ENCODE results near the gene TNNT3. TPM values are rescaled to one million over a fixed set of nuclear protein-coding genes. Genes with fewer than 3 reads are reported as not detected.

TNNT3 gene
- total RNA-seq, 1 donor from 2014 or later = not detected

DNA sequence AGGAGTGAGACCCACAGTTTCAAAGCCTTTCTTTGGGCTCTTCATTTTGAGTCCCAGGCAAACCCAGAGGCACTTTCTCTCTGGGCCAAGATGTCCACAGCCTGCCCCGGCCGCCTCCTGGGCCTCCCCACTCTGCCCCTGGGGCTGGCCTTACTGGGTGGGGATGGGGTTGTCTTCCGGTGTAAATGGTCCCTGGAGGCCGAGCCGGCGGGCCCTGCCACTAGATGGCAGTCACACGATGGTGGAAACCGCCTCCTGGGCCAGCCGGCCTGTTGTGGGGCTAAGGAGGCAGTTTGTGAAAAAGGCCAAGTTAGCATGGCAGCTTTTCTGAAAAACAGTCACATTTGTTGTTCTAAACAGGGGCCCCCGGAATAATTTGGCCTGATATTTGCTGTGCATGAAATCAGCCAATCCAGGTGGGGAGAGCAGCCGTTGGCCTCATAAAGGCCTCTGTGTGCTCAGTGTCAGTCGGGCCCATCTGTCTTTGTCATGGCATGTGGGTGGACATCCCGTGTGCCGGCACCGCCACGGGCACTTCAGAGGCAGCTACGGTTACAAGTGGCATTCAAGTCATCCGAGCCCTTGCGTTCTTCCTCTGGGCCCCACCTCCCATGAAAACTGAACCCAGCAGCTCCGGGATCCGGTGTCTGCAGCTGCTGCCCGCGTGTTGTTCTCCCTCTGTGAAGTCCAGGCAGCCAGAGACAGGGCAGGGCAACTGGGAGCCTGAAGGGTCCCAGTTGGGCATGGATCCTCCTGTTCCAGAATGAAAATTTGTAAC is 34.2 kb downstream of the TNNT3 start:
- DNase-seq (ENCODE audit: low read depth) = no peak
- TF ChIP-seq CTCF (IDR thresholded peaks at IDR 0.05; ENCODE audit: insufficient read depth, low read length, poor library complexity, severe bottlenecking) = no peak
- H3K36me3 ChIP-seq (ENCODE audit: control insufficient read depth, insufficient read depth, low read length) = no peaks in the 10 kb centered on the region
- no peak overlapping the region for H3K4me3 ChIP-seq (ENCODE audit: low read depth, low read length)
- H3K27me3 ChIP-seq (ENCODE audit: control insufficient read depth, insufficient read depth, low read length) = no peaks in the 10 kb centered on the region

DNA sequence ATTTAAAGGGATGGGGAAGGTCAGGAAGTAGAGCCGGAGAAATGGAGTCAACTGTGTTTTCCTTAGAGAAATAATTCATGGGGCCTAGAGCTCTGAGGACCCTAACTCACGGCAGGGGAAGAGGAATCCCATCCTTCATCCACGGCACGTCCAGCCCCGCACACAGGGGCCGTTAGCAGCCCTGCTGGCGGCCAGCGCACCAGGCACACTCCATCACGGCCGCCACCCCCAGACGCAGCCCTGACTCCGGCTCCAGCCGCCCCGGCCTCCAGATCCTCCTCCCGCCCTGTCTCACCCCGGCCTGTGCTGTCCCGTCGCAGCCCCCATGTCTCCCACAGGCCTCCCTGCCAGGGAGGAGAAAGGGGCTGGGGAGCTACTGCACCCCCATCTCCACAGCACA is 38.9 kb downstream of the TNNT3 start:
- Histone ChIP-seq H3K4me3 (ENCODE audit: low read depth, low read length) (no peak overlapping the region), H3K36me3 (ENCODE audit: control insufficient read depth, insufficient read depth, low read length) (no peaks in the 10 kb centered on the region), H3K27me3 (ENCODE audit: control insufficient read depth, insufficient read depth, low read length) (no peaks in the 10 kb centered on the region)
- DNase-seq (ENCODE audit: low read depth) = no peak
- TF ChIP-seq CTCF (IDR thresholded peaks at IDR 0.05; ENCODE audit: insufficient read depth, low read length, poor library complexity, severe bottlenecking) = no peak

- DNase-seq (ENCODE audit: low read depth) = no peak
- Histone ChIP-seq H3K36me3 (ENCODE audit: control insufficient read depth, insufficient read depth, low read length) (no peaks in the 10 kb centered on the region), H3K4me3 (ENCODE audit: low read depth, low read length) (no peak overlapping the region), H3K27me3 (ENCODE audit: control insufficient read depth, insufficient read depth, low read length) (no peaks in the 10 kb centered on the region)
- TF ChIP-seq CTCF (IDR thresholded peaks at IDR 0.05; ENCODE audit: insufficient read depth, low read length, poor library complexity, severe bottlenecking) = no peak
Measured at GRCh38 chr11:1959786-1960185, 40.3 kb downstream of the TNNT3 start.

- no peak for DNase-seq (ENCODE audit: low read depth)
Measured at GRCh38 chr11:1963864-1964263, 44.4 kb downstream of the TNNT3 start.

GRCh38 chr11:1964348-1964747 is 44.8 kb downstream of the TNNT3 start:
- DNase-seq (ENCODE audit: low read depth) = no peak
- no peak overlapping the region for H3K4me3 ChIP-seq (ENCODE audit: low read depth, low read length)
- H3K27me3 ChIP-seq (ENCODE audit: control insufficient read depth, insufficient read depth, low read length) = no peaks in the 10 kb centered on the region
- no peaks in the 10 kb centered on the region for H3K36me3 ChIP-seq (ENCODE audit: control insufficient read depth, insufficient read depth, low read length)
- no peak for TF ChIP-seq CTCF (IDR thresholded peaks at IDR 0.05; ENCODE audit: insufficient read depth, low read length, poor library complexity, severe bottlenecking)

More at GRCh38 chr11:1963864-1964263, 44.4 kb downstream of the TNNT3 start:
- Histone ChIP-seq H3K4me3 (ENCODE audit: low read depth, low read length) (no peak overlapping the region), H3K36me3 (ENCODE audit: control insufficient read depth, insufficient read depth, low read length) (no peaks in the 10 kb centered on the region), H3K27me3 (ENCODE audit: control insufficient read depth, insufficient read depth, low read length) (no peaks in the 10 kb centered on the region)
- TF ChIP-seq CTCF (IDR thresholded peaks at IDR 0.05; ENCODE audit: insufficient read depth, low read length, poor library complexity, severe bottlenecking) = no peak

GRCh38 chr11:1964955-1965354 is 45.5 kb downstream of the TNNT3 start:
- no peak for TF ChIP-seq CTCF (IDR thresholded peaks at IDR 0.05; ENCODE audit: insufficient read depth, low read length, poor library complexity, severe bottlenecking)
- DNase-seq (ENCODE audit: low read depth) = no peak
- Histone ChIP-seq H3K4me3 (ENCODE audit: low read depth, low read length) (no peak overlapping the region), H3K27me3 (ENCODE audit: control insufficient read depth, insufficient read depth, low read length) (no peaks in the 10 kb centered on the region), H3K36me3 (ENCODE audit: control insufficient read depth, insufficient read depth, low read length) (no peaks in the 10 kb centered on the region)
